ENCODE measurements around the gene TMEM40.
"Not testable (repeated sequence)": the region's sequence is repeated elsewhere in the genome, so short reads cannot be mapped to it uniquely, and the experiment has no call there.

The TMEM40 gene

GRCh38 chr3:12710062-12710461 lies 49.0 kb downstream of the TMEM40 start:
- no peak for DNase-seq

- no peak for DNase-seq
These were observed 49.7 kb downstream of the TMEM40 start for GRCh38 chr3:12709334-12709733.

- DNase-seq: no peak
These were observed 50.4 kb downstream of the TMEM40 start for GRCh38 chr3:12708584-12709192.

GRCh38 chr3:12707449-12707848 lies 51.6 kb downstream of the TMEM40 start:
- no peak for DNase-seq

GRCh38 chr3:12706504-12707253 lies 52.4 kb downstream of the TMEM40 start:
- DNase-seq: peak; percentile 15

- DNase-seq: no peak
These were observed 53.1 kb downstream of the TMEM40 start for GRCh38 chr3:12705981-12706380.

GRCh38 chr3:12705374-12705926 lies 53.6 kb downstream of the TMEM40 start:
- no peak for DNase-seq

GRCh38 chr3:12702501-12702900 lies 56.6 kb downstream of the TMEM40 start:
- DNase-seq: no peak

GRCh38 chr3:12701601-12702000 lies 57.5 kb downstream of the TMEM40 start:
- DNase-seq: not testable (repeated sequence)

GRCh38 chr3:12700800-12701199 lies 58.3 kb downstream of the TMEM40 start:
- peak; percentile 28 for DNase-seq

GRCh38 chr3:12695916-12696315 lies 63.1 kb downstream of the TMEM40 start:
- DNase-seq: no peak

GRCh38 chr3:12695112-12695511 lies 63.9 kb downstream of the TMEM40 start:
- DNase-seq: no peak

- DNase-seq: no peak
These were observed 66.6 kb downstream of the TMEM40 start for GRCh38 chr3:12692444-12692843.

GRCh38 chr3:12689997-12690711 lies 68.9 kb downstream of the TMEM40 start:
- no peak for DNase-seq

- DNase-seq: peak; percentile 9
These were observed 71.1 kb downstream of the TMEM40 start for GRCh38 chr3:12687948-12688347.

GRCh38 chr3:12686096-12686495 lies 73.0 kb downstream of the TMEM40 start:
- no peak for DNase-seq

Measured in retina (tissue), 1 donor.